AG04450 (cell line): Measurements from ENCODE around the gene HSPBP1. TPM values are rescaled to one million over a fixed set of nuclear protein-coding genes. Genes with fewer than 3 reads are reported as not detected.

Experiments used
- CTCF ChIA-PET: fragments of 300-600, 350-600 bp; formaldehyde crosslinking; extraction: SDS; loops from one replicate; lab custom pipeline; 2022; ENCODE audit warnings: antibody characterized with exemption, inconsistent platforms; lab: Charles Lee
- POLR2A ChIA-PET: fragments of 350-600 bp; formaldehyde crosslinking; extraction: SDS; loops from one replicate; lab custom pipeline; 2021; ENCODE audit warnings: antibody characterized with exemption, inconsistent platforms; lab: Yijun Ruan, JAX
- DNase-seq: peaks from one replicate; pipeline ENCODE4 v3.0.0-alpha.2; 2011; ENCODE audit warnings: low read depth, low spot score
- H3K27ac ChIP-seq: one replicate; pipeline ENCODE4 v1.5.1; 2012; ENCODE audit warnings: low read depth, low read length, control low read depth
- H3K27me3 ChIP-seq: one replicate; pipeline ENCODE4 v1.6.0; 2012; ENCODE audit warnings: low read length; ENCODE audit not compliant: control insufficient read depth, insufficient read depth
- H3K4me3 ChIP-seq: 2 replicates; pipeline ENCODE4 v1.5.1; 2011; ENCODE audit warnings: mild to moderate bottlenecking, low read depth, low read length, control low read depth
- H3K9me3 ChIP-seq: 2 replicates; pipeline ENCODE4 v1.5.1; 2012; ENCODE audit warnings: low read length; ENCODE audit not compliant: control insufficient read depth, insufficient read depth
- polyA plus RNA-seq: library from polyadenylated mRNA; depleted of rRNA; stranded (reverse); fragments of >200 nt; gene quantifications from 2 replicates; pipeline ENCODE4 v1.2.3, GENCODE V29; 2011
- TF ChIP-seq, protein P1 (sequence below): IDR thresholded peaks from 2 replicates; pipeline ENCODE4 v1.5.1; 2011; ENCODE audit warnings: low read depth, low read length, control low read depth, inconsistent platforms

The HSPBP1 gene
- polyA plus RNA-seq, 1 experiment = 18.5 TPM

DNA sequence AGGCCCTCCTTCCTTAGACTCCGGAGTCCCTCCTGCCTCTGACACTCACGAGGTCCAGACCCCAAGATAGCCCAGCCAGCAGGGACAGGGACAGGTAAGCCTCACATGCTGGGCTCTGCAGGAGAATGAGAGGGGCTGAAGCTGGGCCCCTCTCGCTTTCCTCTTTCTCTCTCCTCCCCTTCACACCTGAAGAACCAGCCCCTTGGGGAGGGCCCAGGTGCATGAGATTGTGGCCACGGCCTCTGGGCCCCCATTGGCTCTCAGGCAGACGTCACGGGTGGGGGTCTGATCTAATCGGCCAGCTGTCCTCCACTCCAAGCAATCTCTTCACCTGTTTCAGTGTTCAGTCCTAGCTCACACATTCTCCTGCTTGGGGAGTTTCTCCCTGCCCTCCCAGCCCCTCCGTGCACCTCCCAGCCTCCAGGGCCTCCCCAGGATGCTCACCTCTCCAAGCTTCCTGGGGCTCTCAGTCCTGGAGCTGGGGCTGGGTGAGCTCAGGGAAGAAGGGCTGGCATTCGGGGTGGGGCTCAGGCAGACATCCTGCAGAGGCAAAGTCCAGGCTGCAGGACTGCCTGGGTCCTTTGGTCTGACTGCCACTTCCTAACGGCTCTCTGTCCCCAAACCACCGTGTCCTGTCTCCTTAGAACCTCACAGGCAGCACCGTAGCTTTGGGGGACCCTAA, 42.4 kb upstream of the HSPBP1 start:
- Histone ChIP-seq H3K27ac (no peak overlapping the region), H3K9me3 (no peaks in the 10 kb centered on the region), H3K27me3 (peaks cover 15% of the 10 kb centered on the region), H3K4me3 (no peak overlapping the region)
- CTCF ChIA-PET = interaction anchor here (1.0 to 1.4 kb wide), 3 partner anchors 21 to 182 kb away, joined by 3 to 6 read pairs (median 3); no protein-coding TSS in a partner anchor
- no peak for DNase-seq
- POLR2A ChIA-PET = interaction anchor here (0.6 to 2.0 kb wide), 4 partner anchors 9 to 85 kb away, joined by 3 to 7 read pairs (median 4); partner anchors contain the start of genes KMT5C and UBE2S
- TF ChIP-seq, protein P1, sequence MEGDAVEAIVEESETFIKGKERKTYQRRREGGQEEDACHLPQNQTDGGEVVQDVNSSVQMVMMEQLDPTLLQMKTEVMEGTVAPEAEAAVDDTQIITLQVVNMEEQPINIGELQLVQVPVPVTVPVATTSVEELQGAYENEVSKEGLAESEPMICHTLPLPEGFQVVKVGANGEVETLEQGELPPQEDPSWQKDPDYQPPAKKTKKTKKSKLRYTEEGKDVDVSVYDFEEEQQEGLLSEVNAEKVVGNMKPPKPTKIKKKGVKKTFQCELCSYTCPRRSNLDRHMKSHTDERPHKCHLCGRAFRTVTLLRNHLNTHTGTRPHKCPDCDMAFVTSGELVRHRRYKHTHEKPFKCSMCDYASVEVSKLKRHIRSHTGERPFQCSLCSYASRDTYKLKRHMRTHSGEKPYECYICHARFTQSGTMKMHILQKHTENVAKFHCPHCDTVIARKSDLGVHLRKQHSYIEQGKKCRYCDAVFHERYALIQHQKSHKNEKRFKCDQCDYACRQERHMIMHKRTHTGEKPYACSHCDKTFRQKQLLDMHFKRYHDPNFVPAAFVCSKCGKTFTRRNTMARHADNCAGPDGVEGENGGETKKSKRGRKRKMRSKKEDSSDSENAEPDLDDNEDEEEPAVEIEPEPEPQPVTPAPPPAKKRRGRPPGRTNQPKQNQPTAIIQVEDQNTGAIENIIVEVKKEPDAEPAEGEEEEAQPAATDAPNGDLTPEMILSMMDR = no peak

DNA sequence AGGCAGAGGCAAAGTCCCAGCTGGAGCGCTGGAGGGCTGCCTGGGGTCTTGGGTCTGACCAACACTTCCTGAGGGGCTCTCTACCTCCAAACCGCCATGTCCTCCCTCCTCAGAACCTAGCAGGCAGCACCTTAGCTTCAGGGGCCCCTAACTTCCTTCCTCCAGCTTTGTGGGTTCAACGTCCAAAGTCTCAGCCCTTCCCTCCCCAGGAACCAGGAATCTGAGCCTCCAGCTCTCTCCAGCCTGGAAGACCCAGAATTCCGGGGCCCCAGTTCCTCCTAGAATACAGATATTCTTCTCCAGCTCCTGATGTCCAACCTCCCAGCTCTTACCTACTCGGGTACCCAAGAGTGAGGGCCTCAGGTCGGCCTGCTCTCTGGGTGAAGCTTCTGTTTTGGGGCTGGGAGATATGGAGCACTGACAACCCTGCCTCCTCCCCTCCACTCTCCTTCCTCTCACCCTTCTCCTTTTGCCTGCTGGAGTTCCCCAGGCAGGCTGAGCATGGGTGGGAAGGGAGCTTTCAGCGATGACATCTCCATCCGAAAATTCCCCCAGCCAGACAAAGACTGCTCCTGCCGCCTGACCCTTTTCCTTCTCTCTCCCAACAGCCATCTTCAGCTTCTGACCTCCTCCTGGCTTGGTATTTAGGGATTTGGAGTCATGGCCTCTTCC, 41.7 kb upstream of the HSPBP1 start:
- no peak for DNase-seq
- ChIA-PET CTCF (interaction anchor here (0.5 to 1.4 kb wide), 6 partner anchors 19 to 309 kb away, joined by 3 to 6 read pairs (median 4); no protein-coding TSS in a partner anchor), POLR2A (interaction anchor here (1.2 to 2.0 kb wide), 2 partner anchors 8 to 18 kb away, joined by 3 to 7 read pairs; partner anchors contain the start of gene KMT5C)
- H3K27ac ChIP-seq = no peak overlapping the region
- H3K9me3 ChIP-seq = peaks cover 1% of the 10 kb centered on the region; the same call in 1 of the 2 replicates
- no peak overlapping the region for H3K4me3 ChIP-seq
- TF ChIP-seq, protein P1 = no peak
- peaks cover 15% of the 10 kb centered on the region for H3K27me3 ChIP-seq

DNA sequence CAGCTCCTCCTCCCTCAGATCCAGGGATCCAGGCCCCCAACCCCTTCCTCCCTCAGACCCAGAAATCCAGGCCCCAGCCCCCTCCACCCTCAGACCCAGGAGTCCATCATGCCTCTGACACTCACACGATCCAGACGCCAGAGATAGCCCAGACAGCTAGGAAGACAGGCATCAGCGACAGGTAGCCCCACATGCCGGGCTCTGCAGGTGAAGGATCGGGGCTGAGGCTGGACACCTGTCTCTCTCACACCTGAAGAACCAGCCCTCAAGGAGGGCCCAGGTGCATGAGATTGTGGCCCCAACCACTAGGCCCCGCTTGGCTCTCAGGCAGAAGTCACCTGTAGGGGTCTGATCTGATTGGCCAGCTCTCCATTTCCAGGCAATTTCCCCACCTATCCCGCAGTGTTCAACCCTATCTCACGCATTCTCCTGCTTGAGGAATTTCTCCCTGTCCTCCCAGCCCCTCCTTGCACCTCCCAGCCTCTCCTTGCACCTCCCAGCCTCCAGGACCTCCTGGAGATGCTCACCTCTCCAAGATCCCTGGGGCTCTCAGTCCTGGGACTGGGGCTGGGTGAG, 41.0 kb upstream of the HSPBP1 start:
- ChIA-PET CTCF (interaction anchor here (0.5 to 1.2 kb wide), 3 partner anchors 19 to 310 kb away, joined by 3 to 5 read pairs (median 4); no protein-coding TSS in a partner anchor), POLR2A (interaction anchor here (0.5 to 2.0 kb wide), 2 partner anchors 18 to 72 kb away, joined by 7 to 8 read pairs; partner anchors contain the start of gene KMT5C)
- H3K4me3 ChIP-seq = no peak overlapping the region

DNA sequence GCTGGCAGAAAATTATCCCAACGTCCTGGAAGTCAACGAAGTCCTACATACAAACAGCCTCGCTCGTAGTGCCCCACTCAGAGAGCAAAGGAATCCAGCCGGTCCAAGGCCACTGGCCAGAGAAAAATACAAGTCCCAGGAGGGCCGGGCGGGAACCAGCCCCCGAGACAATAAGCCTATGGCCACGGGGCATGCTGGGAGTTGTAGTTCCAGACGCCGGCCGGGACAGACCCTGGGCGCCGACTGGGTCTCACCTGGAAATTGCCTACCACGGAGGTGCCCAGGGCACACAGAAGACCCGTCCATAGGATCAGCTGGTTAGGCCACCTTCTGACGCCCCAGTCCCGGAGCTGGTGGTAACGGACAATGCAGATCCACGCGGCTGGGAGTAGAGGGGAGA, 39.9 kb upstream of the HSPBP1 start:
- POLR2A ChIA-PET = interaction anchor here (0.7 kb wide), 1 partner anchor 17 kb away, joined by 6 read pairs; no protein-coding TSS in a partner anchor
- Histone ChIP-seq H3K9me3 (peaks cover 6% of the 10 kb centered on the region), H3K27me3 (peaks cover 12% of the 10 kb centered on the region), H3K4me3 (no peak overlapping the region), H3K27ac (no peak overlapping the region)
- CTCF ChIA-PET = no interaction called here
- TF ChIP-seq, protein P1 = no peak
- no peak for DNase-seq

More for the DNA sequence above, 41.0 kb upstream of the HSPBP1 start:
- no peak overlapping the region for H3K27ac ChIP-seq
- peaks cover 15% of the 10 kb centered on the region for H3K27me3 ChIP-seq
- TF ChIP-seq, protein P1 = no peak
- DNase-seq = no peak
- H3K9me3 ChIP-seq = peaks cover 5% of the 10 kb centered on the region
